Measurements from ENCODE around the gene UXS1. TPM values are rescaled to one million over a fixed set of nuclear protein-coding genes. Genes with fewer than 3 reads are reported as not detected.
A peak's percentile ranks its signal among the peaks of the same experiment; 100 is the strongest.

UXS1 gene
- total RNA-seq, 1 experiment from 2014 or later, result 20.1 TPM

GRCh38 chr2:106117882-106118684, 76.0 kb downstream of the UXS1 start:
- DNase-seq (ENCODE audit: low spot score), result no peak
- in situ Hi-C loops (cut with HindIII; ENCODE audit: low sequenced_read_pairs), result no loop called here

GRCh38 chr2:106117347-106117746, 76.8 kb downstream of the UXS1 start:
- DNase-seq (ENCODE audit: low spot score), result peak; percentile 38
- in situ Hi-C loops (cut with HindIII; ENCODE audit: low sequenced_read_pairs), result no loop called here

GRCh38 chr2:106116248-106116647, 77.9 kb downstream of the UXS1 start:
- no peak for DNase-seq (ENCODE audit: low spot score)
- in situ Hi-C loops (cut with HindIII; ENCODE audit: low sequenced_read_pairs), result no loop called here

GRCh38 chr2:106115665-106116064, 78.4 kb downstream of the UXS1 start:
- in situ Hi-C loops (cut with HindIII; ENCODE audit: low sequenced_read_pairs), result no loop called here

GRCh38 chr2:106115250-106115649, 78.9 kb downstream of the UXS1 start:
- in situ Hi-C loops (cut with HindIII; ENCODE audit: low sequenced_read_pairs), result no loop called here
- DNase-seq (ENCODE audit: low spot score), result no peak

More at GRCh38 chr2:106115665-106116064, 78.4 kb downstream of the UXS1 start:
- no peak for DNase-seq (ENCODE audit: low spot score)

- in situ Hi-C loops (cut with HindIII; ENCODE audit: low sequenced_read_pairs), result no loop called here
These were observed 79.9 kb downstream of the UXS1 start for GRCh38 chr2:106114166-106114565.

GRCh38 chr2:106113361-106113966, 80.6 kb downstream of the UXS1 start:
- in situ Hi-C loops (cut with HindIII; ENCODE audit: low sequenced_read_pairs), result no loop called here
- no peak for DNase-seq (ENCODE audit: low spot score)

More at GRCh38 chr2:106114166-106114565, 79.9 kb downstream of the UXS1 start:
- DNase-seq (ENCODE audit: low spot score), result no peak

- in situ Hi-C loops (cut with HindIII; ENCODE audit: low sequenced_read_pairs), result no loop called here
- no peak for DNase-seq (ENCODE audit: low spot score)
These were observed 82.1 kb downstream of the UXS1 start for GRCh38 chr2:106111882-106112571.

GRCh38 chr2:106109675-106110424, 84.3 kb downstream of the UXS1 start:
- no peak for DNase-seq (ENCODE audit: low spot score)
- in situ Hi-C loops (cut with HindIII; ENCODE audit: low sequenced_read_pairs), result no loop called here

GRCh38 chr2:106108791-106109190, 85.3 kb downstream of the UXS1 start:
- in situ Hi-C loops (cut with HindIII; ENCODE audit: low sequenced_read_pairs), result no loop called here
- DNase-seq (ENCODE audit: low spot score), result no peak

- in situ Hi-C loops (cut with HindIII; ENCODE audit: low sequenced_read_pairs), result no loop called here
- DNase-seq (ENCODE audit: low spot score), result peak; percentile 79
These were observed 85.8 kb downstream of the UXS1 start for GRCh38 chr2:106108351-106108750.

GRCh38 chr2:106107509-106108131, 86.5 kb downstream of the UXS1 start:
- in situ Hi-C loops (cut with HindIII; ENCODE audit: low sequenced_read_pairs), result no loop called here
- no peak for DNase-seq (ENCODE audit: low spot score)

- in situ Hi-C loops (cut with HindIII; ENCODE audit: low sequenced_read_pairs), result no loop called here
- no peak for DNase-seq (ENCODE audit: low spot score)
These were observed 87.2 kb downstream of the UXS1 start for GRCh38 chr2:106106622-106107508.

GRCh38 chr2:106105151-106105922, 88.8 kb downstream of the UXS1 start:
- in situ Hi-C loops (cut with HindIII; ENCODE audit: low sequenced_read_pairs), result no loop called here
- peak; percentile 59 for DNase-seq (ENCODE audit: low spot score)

GRCh38 chr2:106104332-106105062, 89.6 kb downstream of the UXS1 start:
- peak; percentile 81 for DNase-seq (ENCODE audit: low spot score)
- in situ Hi-C loops (cut with HindIII; ENCODE audit: low sequenced_read_pairs), result no loop called here

GRCh38 chr2:106099691-106100090, 94.4 kb downstream of the UXS1 start:
- DNase-seq (ENCODE audit: low spot score), result no peak
- in situ Hi-C loops (cut with HindIII; ENCODE audit: low sequenced_read_pairs), result no loop called here

GRCh38 chr2:106098664-106099063, 95.4 kb downstream of the UXS1 start:
- DNase-seq (ENCODE audit: low spot score), result no peak
- in situ Hi-C loops (cut with HindIII; ENCODE audit: low sequenced_read_pairs), result no loop called here
